Neural progenitor cell (in vitro differentiated cells): ENCODE results near the gene ZNF276. TPM values are rescaled to one million over a fixed set of nuclear protein-coding genes. Genes with fewer than 3 reads are reported as not detected.
A peak's percentile ranks its signal among the peaks of the same experiment; 100 is the strongest.

ENCODE experiments used
- DNase-seq: peaks from one replicate; pipeline ENCODE4 v3.0.0-alpha.2; 2016; ENCODE audit warnings: low spot score
- H2AFZ ChIP-seq: fragments of 200-600 bp; sonication (generic); replicated peaks from 2 replicates; pipeline ENCODE4 v1.6.1; 2016; ENCODE audit warnings: antibody characterized with exemption
- H3F3A ChIP-seq: fragments of 200-600 bp; sonication (generic); 2 replicates; pipeline ENCODE4 v1.6.1; 2016; ENCODE audit warnings: antibody characterized with exemption, low read depth
- H3K27ac ChIP-seq: fragments of 200-600 bp; sonication (generic); 2 replicates; pipeline ENCODE4 v1.5.1; 2016; ENCODE audit warnings: mild to moderate bottlenecking
- H3K27me3 ChIP-seq: fragments of 200-600 bp; sonication (generic); 2 replicates; pipeline ENCODE4 v1.6.1; 2016; ENCODE audit warnings: mild to moderate bottlenecking, moderate library complexity
- H3K36me3 ChIP-seq: fragments of 200-600 bp; sonication (generic); 2 replicates; pipeline ENCODE4 v1.5.1; 2016
- H3K4me1 ChIP-seq: fragments of 200-600 bp; sonication (generic); 2 replicates; pipeline ENCODE4 v1.6.1; 2016; ENCODE audit warnings: mixed run types
- H3K4me2 ChIP-seq: fragments of 200-600 bp; sonication (generic); 2 replicates; pipeline ENCODE4 v1.6.1; 2016
- H3K4me3 ChIP-seq: fragments of 200-600 bp; sonication (generic); 2 replicates; pipeline ENCODE4 v1.5.1; 2016
- H3K79me2 ChIP-seq: fragments of 200-600 bp; sonication (generic); 2 replicates; pipeline ENCODE4 v1.6.1; 2016; ENCODE audit warnings: low read depth
- H3K9ac ChIP-seq: fragments of 200-600 bp; sonication (generic); 2 replicates; pipeline ENCODE4 v1.6.1; 2016
- H3K9me3 ChIP-seq: fragments of 200-600 bp; sonication (generic); 2 replicates; pipeline ENCODE4 v1.5.1; 2016; ENCODE audit warnings: low read depth
- H4K20me1 ChIP-seq: fragments of 200-600 bp; sonication (generic); 2 replicates; pipeline ENCODE4 v1.6.1; 2016; ENCODE audit warnings: low read depth
- H3K27ac Mint-ChIP-seq: 3 replicates; pipeline ENCODE4 v1.8.0; 2021; ENCODE audit warnings: mixed read lengths
- H3K27me3 Mint-ChIP-seq: 2 replicates; pipeline ENCODE4 v1.8.0; 2022; ENCODE audit warnings: low read depth, mild to moderate bottlenecking, inconsistent platforms, moderate library complexity, mixed read lengths; ENCODE audit not compliant: insufficient read depth
- H3K36me3 Mint-ChIP-seq: 3 replicates; pipeline ENCODE4 v1.8.0; 2021; ENCODE audit warnings: mixed read lengths
- H3K4me1 Mint-ChIP-seq: 3 replicates; pipeline ENCODE4 v1.8.0; 2021; ENCODE audit warnings: mixed read lengths
- H3K4me3 Mint-ChIP-seq: 3 replicates; pipeline ENCODE4 v1.8.0; 2021; ENCODE audit warnings: mild to moderate bottlenecking, moderate library complexity, mixed read lengths
- H3K9me3 Mint-ChIP-seq: 3 replicates; pipeline ENCODE4 v1.8.0; 2020; ENCODE audit warnings: mixed read lengths
- CTCF ChIP-seq: fragments of 200-600 bp; sonication (generic); IDR thresholded peaks from 2 replicates; pipeline ENCODE4 v1.5.1; 2017; ENCODE audit warnings: antibody characterized with exemption, mild to moderate bottlenecking
- EZH2 ChIP-seq: fragments of 200-600 bp; sonication (generic); IDR thresholded peaks from 2 replicates; pipeline ENCODE4 v1.6.1; 2017; ENCODE audit warnings: antibody characterized with exemption, mild to moderate bottlenecking, moderate library complexity
- EZH2phosphoT487 ChIP-seq: fragments of 200-600 bp; sonication (generic); IDR thresholded peaks from 2 replicates; pipeline ENCODE4 v1.6.1; 2017; ENCODE audit warnings: antibody characterized with exemption
- total RNA-seq: library from RNA; depleted of rRNA; stranded (reverse); fragments of >200 nt; gene quantifications from 2 replicates; pipeline ENCODE4 v1.2.3, GENCODE V29; 2015; ENCODE audit warnings: low replicate concordance

ZNF276 gene
- total RNA-seq, 1 donor from 2014 or later, result 8.4 TPM

- Histone ChIP-seq H3K9me3 (no peaks in the 10 kb centered on the region), H3K79me2 (no peaks in the 10 kb centered on the region), H2AFZ (peak overlapping the region; percentile 67), H3K36me3 (no peaks in the 10 kb centered on the region), H3F3A (peaks cover 8% of the 10 kb centered on the region), H3K4me1 (peaks cover 11% of the 10 kb centered on the region), H3K9ac (peak overlapping the region; percentile 4), H3K4me3 (peak overlapping the region; percentile 69), H3K27me3 (no peaks in the 10 kb centered on the region), H4K20me1 (no peaks in the 10 kb centered on the region), H3K27ac (no peak overlapping the region), H3K4me2 (peak overlapping the region; percentile 79)
- peaks cover 8% of the 10 kb centered on the region for H3K4me1 Mint-ChIP-seq
- peak overlapping the region; percentile 72 for H3K4me3 Mint-ChIP-seq
- H3K27me3 Mint-ChIP-seq, result peaks cover 13% of the 10 kb centered on the region
- DNase-seq, result peak; percentile 34
- H3K9me3 Mint-ChIP-seq, result no peaks in the 10 kb centered on the region
- H3K27ac Mint-ChIP-seq, result no peak overlapping the region
- H3K36me3 Mint-ChIP-seq, result peaks cover 4% of the 10 kb centered on the region
- TF ChIP-seq EZH2 (no peak), CTCF (no peak), EZH2phosphoT487 (no peak)
Observed at GRCh38 chr16:89712274-89712781, 9.0 kb upstream of the ZNF276 start.

GRCh38 chr16:89716493-89716892 lies 4.8 kb upstream of the ZNF276 start:
- no peak overlapping the region for H2AFZ ChIP-seq
- no peak for DNase-seq
- H3K79me2 ChIP-seq, result no peaks in the 10 kb centered on the region
- no peaks in the 10 kb centered on the region for H3K36me3 ChIP-seq
- H3K27me3 Mint-ChIP-seq, result peaks cover 16% of the 10 kb centered on the region
- TF ChIP-seq EZH2phosphoT487 (no peak), CTCF (no peak), EZH2 (no peak)
- peak overlapping the region; percentile 72 for H3K27ac Mint-ChIP-seq
- peaks cover 16% of the 10 kb centered on the region for H3K4me1 Mint-ChIP-seq
- H3K4me2 ChIP-seq, result no peak overlapping the region
- no peaks in the 10 kb centered on the region for H3K9me3 Mint-ChIP-seq
- peaks cover 3% of the 10 kb centered on the region for H3K4me1 ChIP-seq
- H3K4me3 Mint-ChIP-seq, result no peak overlapping the region
- peaks cover 17% of the 10 kb centered on the region for H3F3A ChIP-seq
- peaks cover 1% of the 10 kb centered on the region for H4K20me1 ChIP-seq
- H3K4me3 ChIP-seq, result no peak overlapping the region
- H3K27me3 ChIP-seq, result peaks cover 18% of the 10 kb centered on the region
- H3K9ac ChIP-seq, result no peak overlapping the region
- H3K36me3 Mint-ChIP-seq, result peaks cover 3% of the 10 kb centered on the region
- H3K27ac ChIP-seq, result no peak overlapping the region
- no peaks in the 10 kb centered on the region for H3K9me3 ChIP-seq

- no peak for DNase-seq
- Mint-ChIP-seq H3K27me3 (peaks cover 16% of the 10 kb centered on the region), H3K4me3 (no peak overlapping the region), H3K27ac (no peak overlapping the region), H3K9me3 (no peaks in the 10 kb centered on the region), H3K4me1 (peaks cover 16% of the 10 kb centered on the region), H3K36me3 (peaks cover 3% of the 10 kb centered on the region)
- Histone ChIP-seq H3K4me3 (no peak overlapping the region), H3F3A (peaks cover 23% of the 10 kb centered on the region), H3K4me2 (no peak overlapping the region), H3K36me3 (no peaks in the 10 kb centered on the region), H3K27me3 (peaks cover 24% of the 10 kb centered on the region), H3K4me1 (peaks cover 6% of the 10 kb centered on the region), H3K9me3 (no peaks in the 10 kb centered on the region), H2AFZ (no peak overlapping the region), H4K20me1 (peaks cover 7% of the 10 kb centered on the region), H3K79me2 (no peaks in the 10 kb centered on the region), H3K27ac (no peak overlapping the region), H3K9ac (no peak overlapping the region)
- TF ChIP-seq EZH2phosphoT487 (no peak), CTCF (no peak), EZH2 (no peak)
Observed at GRCh38 chr16:89716916-89717687, 4.2 kb upstream of the ZNF276 start.
